GM18907 (cell line): ENCODE data around the gene BCOR.

Source experiments
- ATAC-seq: cut with Tn5 transposase; IDR thresholded peaks from one replicate; pipeline ENCODE4 v1.9.1; 2021; ENCODE audit warnings: mild to moderate bottlenecking, moderate library complexity; ENCODE audit not compliant: unreplicated experiment

Gene BCOR

GRCh38 chrX:40007131-40007755 is 90.5 kb downstream of the BCOR start:
- no peak for ATAC-seq

GRCh38 chrX:40006106-40007017 is 91.4 kb downstream of the BCOR start:
- ATAC-seq: no peak

GRCh38 chrX:40005292-40006011 is 92.3 kb downstream of the BCOR start:
- no peak for ATAC-seq

GRCh38 chrX:40004921-40005291 is 92.9 kb downstream of the BCOR start:
- no peak for ATAC-seq

GRCh38 chrX:40004246-40004535 is 93.6 kb downstream of the BCOR start:
- ATAC-seq: no peak

GRCh38 chrX:40003428-40004245 is 94.1 kb downstream of the BCOR start:
- no peak for ATAC-seq

GRCh38 chrX:40003071-40003427 is 94.7 kb downstream of the BCOR start:
- ATAC-seq: no peak
